IMR-90 (cell line): ENCODE measurements around the gene DCLK1. TPM values are rescaled to one million over a fixed set of nuclear protein-coding genes. Genes with fewer than 3 reads are reported as not detected.

ENCODE experiments used
- ATAC-seq: fragments of 200-7000 bp; cut with Tn5 transposase; 2 replicates; pipeline ENCODE4 v1.9.1; 2020; ENCODE audit warnings: low read depth, mild to moderate bottlenecking, moderate library complexity
- BruUV-seq: library from RNA; stranded (reverse); fragments of 400-500 nt; replicated peaks from 2 replicates; lab custom pipeline; 2021; lab: Mats Ljungman, UMichigan
- CTCF ChIA-PET: fragments of 300-600 bp; formaldehyde crosslinking; extraction: SDS; loops from one replicate; lab custom pipeline; 2021; ENCODE audit warnings: antibody characterized with exemption; lab: Yijun Ruan, JAX
- POLR2A ChIA-PET: fragments of 300-600 bp; sonication (Branson Sonifier 250); formaldehyde crosslinking; loops from one replicate; lab custom pipeline; 2022; ENCODE audit warnings: antibody characterized with exemption; ENCODE audit not compliant: unreplicated experiment; lab: Charles Lee
- DNase-seq: peaks from one replicate; pipeline ENCODE4 v3.0.0; 2013
- H2AFZ ChIP-seq: replicated peaks from 2 replicates; pipeline ENCODE3; 2013; ENCODE audit warnings: low read length, mild to moderate bottlenecking; ENCODE audit not compliant: poor library complexity
- H2AK5ac ChIP-seq: 2 replicates; pipeline ENCODE4 v1.6.1; 2013; ENCODE audit warnings: low read depth, low read length, inconsistent platforms
- H2AK9ac ChIP-seq: replicated peaks from 2 replicates; pipeline ENCODE3; 2013; ENCODE audit warnings: mild to moderate bottlenecking, low read depth, low read length, moderate library complexity; ENCODE audit not compliant: poor library complexity
- H2BK120ac ChIP-seq: 2 replicates; pipeline ENCODE4 v1.6.1; 2013; ENCODE audit warnings: low read depth, low read length, inconsistent platforms
- H2BK15ac ChIP-seq: 3 replicates; pipeline ENCODE4 v1.6.1; 2013; ENCODE audit warnings: low read depth, low read length, inconsistent platforms
- H2BK20ac ChIP-seq: 2 replicates; pipeline ENCODE4 v1.6.1; 2013; ENCODE audit warnings: low read depth, mild to moderate bottlenecking, inconsistent platforms, low read length, moderate library complexity
- H2BK5ac ChIP-seq: 2 replicates; pipeline ENCODE4 v1.6.1; 2013; ENCODE audit warnings: mild to moderate bottlenecking, low read depth, low read length, inconsistent platforms; ENCODE audit not compliant: poor library complexity, severe bottlenecking
- H3K14ac ChIP-seq: replicated peaks from 2 replicates; pipeline ENCODE4 v1.6.1; 2013; ENCODE audit warnings: low read depth, low read length, inconsistent platforms
- H3K18ac ChIP-seq: 2 replicates; pipeline ENCODE4 v1.6.1; 2013; ENCODE audit warnings: low read depth, low read length, control low read depth
- H3K23ac ChIP-seq: 2 replicates; pipeline ENCODE4 v1.6.1; 2013; ENCODE audit warnings: low read depth, low read length, inconsistent platforms
- H3K27ac ChIP-seq: 2 replicates; pipeline ENCODE4 v1.5.1; 2013; ENCODE audit warnings: mild to moderate bottlenecking, control low read depth, low read length; ENCODE audit not compliant: insufficient read depth
- H3K27me3 ChIP-seq: 2 replicates; pipeline ENCODE4 v1.6.1; 2013; ENCODE audit warnings: low read length; ENCODE audit not compliant: control insufficient read depth, insufficient read depth
- H3K36me3 ChIP-seq: 2 replicates; pipeline ENCODE4 v1.6.1; 2013; ENCODE audit warnings: low read length, mixed read lengths; ENCODE audit not compliant: control insufficient read depth, insufficient read depth
- H3K4ac ChIP-seq: 2 replicates; pipeline ENCODE4 v1.6.1; 2013; ENCODE audit warnings: low read depth, low read length, inconsistent platforms
- H3K4me1 ChIP-seq: 2 replicates; pipeline ENCODE4 v1.6.1; 2013; ENCODE audit warnings: low read length, mixed read lengths; ENCODE audit not compliant: control insufficient read depth, insufficient read depth
- H3K4me2 ChIP-seq: 2 replicates; pipeline ENCODE4 v1.6.1; 2013; ENCODE audit warnings: low read depth, mild to moderate bottlenecking, control low read depth, low read length, moderate library complexity
- H3K4me3 ChIP-seq: 2 replicates; pipeline ENCODE4 v1.5.1; 2013; ENCODE audit warnings: low read depth, mild to moderate bottlenecking, control low read depth, low read length, moderate library complexity; ENCODE audit not compliant: insufficient read depth
- H3K56ac ChIP-seq: 2 replicates; pipeline ENCODE4 v1.6.1; 2013; ENCODE audit warnings: low read length, inconsistent platforms; ENCODE audit not compliant: insufficient read depth; ENCODE audit errors: extremely low read depth
- H3K79me1 ChIP-seq, 2 experiments: 2 replicates each; pipeline ENCODE4 v1.6.1; 2013; ENCODE audit warnings: low read length in 2 of 2, inconsistent platforms in 1 of 2, low read depth in 1 of 2
- H3K9ac ChIP-seq: 2 replicates; pipeline ENCODE4 v1.6.1; 2013; ENCODE audit warnings: low read depth, low read length, control low read depth
- H3K9me1 ChIP-seq: 2 replicates; pipeline ENCODE4 v1.6.1; 2013; ENCODE audit warnings: low read length, inconsistent platforms; ENCODE audit not compliant: insufficient read depth
- H3K9me3 ChIP-seq: 2 replicates; pipeline ENCODE4 v1.6.1; 2013; ENCODE audit warnings: low read length; ENCODE audit not compliant: control insufficient read depth, insufficient read depth
- H4K20me1 ChIP-seq: 2 replicates; pipeline ENCODE4 v1.6.1; 2013; ENCODE audit warnings: low read length, inconsistent platforms; ENCODE audit not compliant: insufficient read depth
- H4K5ac ChIP-seq: 2 replicates; pipeline ENCODE4 v1.6.1; 2013; ENCODE audit warnings: mild to moderate bottlenecking, low read depth, low read length, control low read depth
- H4K8ac ChIP-seq, 2 experiments: 2 replicates each; pipeline ENCODE4 v1.6.1; 2013; ENCODE audit warnings: low read depth in 2 of 2, low read length in 2 of 2, control low read depth in 1 of 2, inconsistent platforms in 1 of 2
- H4K91ac ChIP-seq: 2 replicates; pipeline ENCODE4 v1.6.1; 2013; ENCODE audit warnings: low read depth, low read length, inconsistent platforms; ENCODE audit not compliant: insufficient read depth
- BHLHE40 ChIP-seq: fragments of 150-350 bp; IDR thresholded peaks from 2 replicates; pipeline ENCODE4 v1.6.1; 2016; ENCODE audit warnings: mild to moderate bottlenecking, low read depth, low read length
- CEBPB ChIP-seq: IDR thresholded peaks from 2 replicates; pipeline ENCODE4 v1.6.1; 2012; ENCODE audit warnings: low read depth, low read length, improper control_type of control experiment
- CHD1 ChIP-seq: IDR thresholded peaks from 2 replicates; pipeline ENCODE4 v1.6.1; 2012; ENCODE audit warnings: low read depth, low read length, improper control_type of control experiment
- FOS ChIP-seq: fragments of 150-350 bp; IDR thresholded peaks from 2 replicates; pipeline ENCODE4 v1.6.1; 2016; ENCODE audit warnings: low read depth, low read length
- MAFK ChIP-seq: IDR thresholded peaks from 2 replicates; pipeline ENCODE4 v1.6.1; 2012; ENCODE audit warnings: low read depth, low read length, improper control_type of control experiment
- MAZ ChIP-seq: IDR thresholded peaks from 2 replicates; pipeline ENCODE4 v1.6.1; 2012; ENCODE audit warnings: low read depth, mild to moderate bottlenecking, low read length, improper control_type of control experiment, moderate library complexity, borderline replicate concordance
- MXI1 ChIP-seq: IDR thresholded peaks from 2 replicates; pipeline ENCODE4 v1.6.1; 2012; ENCODE audit warnings: low read depth, mild to moderate bottlenecking, low read length, moderate library complexity, borderline replicate concordance
- NFE2L2 ChIP-seq: fragments of 150-350 bp; IDR thresholded peaks from 2 replicates; pipeline ENCODE4 v1.6.1; 2016; ENCODE audit warnings: low read depth, mild to moderate bottlenecking, low read length
- POLR2A ChIP-seq: IDR thresholded peaks from 2 replicates; pipeline ENCODE4 v1.6.1; 2012; ENCODE audit warnings: mild to moderate bottlenecking, low read depth, low read length
- RAD21 ChIP-seq: IDR thresholded peaks from 2 replicates; pipeline ENCODE4 v1.6.1; 2012; ENCODE audit warnings: low read length, improper control_type of control experiment
- RCOR1 ChIP-seq: IDR thresholded peaks from 2 replicates; pipeline ENCODE4 v1.6.1; 2012; ENCODE audit warnings: mild to moderate bottlenecking, low read length, improper control_type of control experiment; ENCODE audit not compliant: insufficient replicate concordance
- RFX5 ChIP-seq: IDR thresholded peaks from 2 replicates; pipeline ENCODE4 v1.8.0; 2012; ENCODE audit warnings: low read depth, mild to moderate bottlenecking, low read length, moderate library complexity
- SMC3 ChIP-seq: fragments of 150-350 bp; IDR thresholded peaks from 2 replicates; pipeline ENCODE4 v1.6.1; 2016; ENCODE audit warnings: low read depth, mild to moderate bottlenecking, antibody characterized with exemption, low read length, moderate library complexity
- WGBS, 2 experiments: methylation state at CpG; one replicate each; pipeline versions ENCODE4 v1.1.5 to v1.1.7; 2013; ENCODE audit warnings: missing lambda C conversion rate in 2 of 2; ENCODE audit not compliant: insufficient read length in 1 of 2; ENCODE audit errors: extremely low coverage in 2 of 2; 5-methylcytosine and 5-hydroxymethylcytosine counted together
- dilution Hi-C: fragments of 300-500 bp; cut with HindIII; formaldehyde crosslinking; loops from one replicate; pipeline ENCODE4 v1.14.3; 2018; ENCODE audit warnings: low sequenced_read_pairs; ENCODE audit not compliant: unreplicated experiment
- in situ Hi-C: fragments of 300-500 bp; cut with MboI; formaldehyde crosslinking; loops from 3 replicates; pipeline ENCODE4 v1.14.3; 2019; ENCODE audit warnings: low sequenced_read_pairs, inconsistent platforms, mixed read lengths
- intact Hi-C: fragments of 100-400 bp; cut with micrococcal nuclease; formaldehyde crosslinking; loops from 2 replicates; pipeline ENCODE4 v1.10.0; 2022
- polyA plus RNA-seq, 3 experiments: library from polyadenylated mRNA; depleted of rRNA; stranded (reverse); fragments of >200 nt; gene quantifications; 2 replicates each; pipeline ENCODE4 v1.2.3, GENCODE V29; 2012; ENCODE audit warnings: low replicate concordance in 1 of 3
- total RNA-seq: library from RNA; depleted of rRNA; stranded (reverse); fragments of >200 nt; gene quantifications from 2 replicates; pipeline ENCODE4 v1.2.3, GENCODE V29; 2012
- TF ChIP-seq, protein P1 (sequence below): fragments of 150-350 bp; IDR thresholded peaks from 2 replicates; pipeline ENCODE4 v1.6.1; 2017; ENCODE audit warnings: mild to moderate bottlenecking, antibody characterized with exemption, low read length, low read depth
- TF ChIP-seq, protein P2 (sequence below): conservative IDR thresholded peaks from 2 replicates; pipeline ENCODE4 v1.5.1; 2012; ENCODE audit warnings: mild to moderate bottlenecking, low read depth, low read length, improper control_type of control experiment
- TF ChIP-seq, protein P3 (sequence below): fragments of 150-350 bp; IDR thresholded peaks from 2 replicates; pipeline ENCODE4 v1.6.1; 2016; ENCODE audit warnings: low read depth, mild to moderate bottlenecking, low read length, moderate library complexity, borderline replicate concordance

DCLK1 gene
- total and polyA plus RNA-seq, 2 of the 4 experiments (the other 2 are of a cell fraction): under 0.01 to 0.02 TPM

DNA sequence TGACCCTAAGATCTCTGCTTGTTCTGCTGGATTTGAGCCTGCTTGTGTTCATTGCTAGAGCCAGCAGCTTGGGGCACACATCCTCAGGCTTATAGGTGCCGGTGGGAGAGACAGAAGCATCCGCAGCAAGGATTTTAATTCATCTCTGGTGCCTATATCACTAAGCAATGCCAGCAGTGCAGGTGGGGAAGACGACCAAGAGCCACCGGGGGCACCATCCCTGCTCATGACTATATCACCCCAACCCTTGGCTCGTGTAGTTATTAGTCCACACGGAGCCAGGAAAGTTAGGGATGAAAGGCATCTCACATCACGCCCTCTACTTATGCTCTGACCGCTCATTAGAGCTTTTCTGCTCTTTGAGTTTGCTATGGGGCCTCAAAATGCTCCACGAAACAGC lies 298.2 kb downstream of the DCLK1 start:
- ATAC-seq (no peak), DNase-seq (no peak)
- ChIA-PET CTCF (interaction anchor here (1.7 kb wide), 1 partner anchor 15 kb away, joined by 6 read pairs; no protein-coding TSS in a partner anchor), POLR2A (interaction anchor here (0.6 kb wide), 1 partner anchor 41 kb away, joined by 3 read pairs; no protein-coding TSS in a partner anchor)
- TF ChIP-seq RAD21 (no peak), NFE2L2 (no peak), MAFK (no peak), RFX5 (no peak), MAZ (no peak), BHLHE40 (no peak), SMC3 (no peak), FOS (no peak), CHD1 (no peak), CEBPB (no peak), POLR2A (no peak), RCOR1 (no peak), MXI1 (no peak)
- TF ChIP-seq, protein P1, sequence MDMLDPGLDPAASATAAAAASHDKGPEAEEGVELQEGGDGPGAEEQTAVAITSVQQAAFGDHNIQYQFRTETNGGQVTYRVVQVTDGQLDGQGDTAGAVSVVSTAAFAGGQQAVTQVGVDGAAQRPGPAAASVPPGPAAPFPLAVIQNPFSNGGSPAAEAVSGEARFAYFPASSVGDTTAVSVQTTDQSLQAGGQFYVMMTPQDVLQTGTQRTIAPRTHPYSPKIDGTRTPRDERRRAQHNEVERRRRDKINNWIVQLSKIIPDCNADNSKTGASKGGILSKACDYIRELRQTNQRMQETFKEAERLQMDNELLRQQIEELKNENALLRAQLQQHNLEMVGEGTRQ: no peak
- TF ChIP-seq, protein P2, sequence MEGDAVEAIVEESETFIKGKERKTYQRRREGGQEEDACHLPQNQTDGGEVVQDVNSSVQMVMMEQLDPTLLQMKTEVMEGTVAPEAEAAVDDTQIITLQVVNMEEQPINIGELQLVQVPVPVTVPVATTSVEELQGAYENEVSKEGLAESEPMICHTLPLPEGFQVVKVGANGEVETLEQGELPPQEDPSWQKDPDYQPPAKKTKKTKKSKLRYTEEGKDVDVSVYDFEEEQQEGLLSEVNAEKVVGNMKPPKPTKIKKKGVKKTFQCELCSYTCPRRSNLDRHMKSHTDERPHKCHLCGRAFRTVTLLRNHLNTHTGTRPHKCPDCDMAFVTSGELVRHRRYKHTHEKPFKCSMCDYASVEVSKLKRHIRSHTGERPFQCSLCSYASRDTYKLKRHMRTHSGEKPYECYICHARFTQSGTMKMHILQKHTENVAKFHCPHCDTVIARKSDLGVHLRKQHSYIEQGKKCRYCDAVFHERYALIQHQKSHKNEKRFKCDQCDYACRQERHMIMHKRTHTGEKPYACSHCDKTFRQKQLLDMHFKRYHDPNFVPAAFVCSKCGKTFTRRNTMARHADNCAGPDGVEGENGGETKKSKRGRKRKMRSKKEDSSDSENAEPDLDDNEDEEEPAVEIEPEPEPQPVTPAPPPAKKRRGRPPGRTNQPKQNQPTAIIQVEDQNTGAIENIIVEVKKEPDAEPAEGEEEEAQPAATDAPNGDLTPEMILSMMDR: no peak
- TF ChIP-seq, protein P3, sequence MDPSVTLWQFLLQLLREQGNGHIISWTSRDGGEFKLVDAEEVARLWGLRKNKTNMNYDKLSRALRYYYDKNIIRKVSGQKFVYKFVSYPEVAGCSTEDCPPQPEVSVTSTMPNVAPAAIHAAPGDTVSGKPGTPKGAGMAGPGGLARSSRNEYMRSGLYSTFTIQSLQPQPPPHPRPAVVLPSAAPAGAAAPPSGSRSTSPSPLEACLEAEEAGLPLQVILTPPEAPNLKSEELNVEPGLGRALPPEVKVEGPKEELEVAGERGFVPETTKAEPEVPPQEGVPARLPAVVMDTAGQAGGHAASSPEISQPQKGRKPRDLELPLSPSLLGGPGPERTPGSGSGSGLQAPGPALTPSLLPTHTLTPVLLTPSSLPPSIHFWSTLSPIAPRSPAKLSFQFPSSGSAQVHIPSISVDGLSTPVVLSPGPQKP: no peak
- H3K4me1 ChIP-seq: peaks cover 5% of the 10 kb centered on the region
- no peak overlapping the region; the same call in 2 of the 3 replicates for H2BK15ac ChIP-seq
- no peak overlapping the region for H4K8ac ChIP-seq
- no TSS peak for BruUV-seq
- H4K5ac ChIP-seq: no peak overlapping the region
- H2BK5ac ChIP-seq: no peak overlapping the region
- no peak overlapping the region for H3K18ac ChIP-seq
- peak overlapping the region; percentile 37 for H2BK120ac ChIP-seq
- intact Hi-C loops (no loop called here), dilution Hi-C loops (no loop called here), in situ Hi-C loops (no loop called here)
- H3K9me3 ChIP-seq: no peaks in the 10 kb centered on the region
- no peak overlapping the region for H3K4me2 ChIP-seq
- no peak overlapping the region for H3K4me3 ChIP-seq
- H3K9ac ChIP-seq: no peak overlapping the region
- H2AFZ ChIP-seq: no peak overlapping the region
- 66% methylated on average over 4 of the region's 9 CpGs; no CpG with 5 or more reads in 1 of the 2 experiments for WGBS, 2 experiments
- H2AK5ac ChIP-seq: no peak overlapping the region
- H2AK9ac ChIP-seq: no peak overlapping the region
- no peaks in the 10 kb centered on the region for H4K20me1 ChIP-seq
- peaks cover 10% of the 10 kb centered on the region; the same call in 1 of the 2 replicates for H3K9me1 ChIP-seq
- no peak overlapping the region for H2BK20ac ChIP-seq
- H4K91ac ChIP-seq: no peak overlapping the region
- no peak overlapping the region for H3K23ac ChIP-seq
- H3K4ac ChIP-seq: 0 out of 2 replicates have a peak overlapping the region, but pooled peaks have one; percentile 12
- H3K14ac ChIP-seq: 0 out of 2 replicates have a peak overlapping the region, but pooled peaks have one; percentile 29
- H3K36me3 ChIP-seq: no peaks in the 10 kb centered on the region
- H3K79me1 ChIP-seq: no peaks in the 10 kb centered on the region
- no peak overlapping the region for H3K27ac ChIP-seq
- no peaks in the 10 kb centered on the region for H3K27me3 ChIP-seq
- H3K56ac ChIP-seq: no peak overlapping the region
